GM18517 (cell line): ENCODE measurements around the gene ATXN2.

ENCODE experiments used
- ATAC-seq: cut with Tn5 transposase; IDR thresholded peaks from one replicate; pipeline ENCODE4 v1.9.1; 2021; ENCODE audit warnings: mild to moderate bottlenecking, moderate library complexity; ENCODE audit not compliant: unreplicated experiment

ATXN2 gene

DNA sequence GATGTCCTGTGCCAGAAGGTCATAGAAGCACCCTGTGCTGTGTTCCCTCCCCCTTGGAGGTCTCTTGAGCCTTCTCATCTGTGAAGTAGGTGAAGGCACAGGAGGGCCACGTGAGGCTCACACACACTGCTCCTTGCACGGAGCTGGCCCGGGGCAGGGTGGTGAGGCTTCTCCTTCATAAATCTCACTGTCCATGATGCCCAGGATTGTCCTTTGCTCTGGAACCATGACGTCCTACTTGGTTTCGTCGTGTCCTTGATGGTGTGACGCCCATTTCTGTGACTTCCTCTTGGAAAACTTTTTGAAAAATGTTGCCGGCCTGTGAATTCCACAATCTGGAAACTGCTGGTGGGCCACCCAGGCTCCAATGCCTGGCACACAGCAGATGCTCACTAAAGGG lies 159.0 kb downstream of the ATXN2 start:
- no peak for ATAC-seq

DNA sequence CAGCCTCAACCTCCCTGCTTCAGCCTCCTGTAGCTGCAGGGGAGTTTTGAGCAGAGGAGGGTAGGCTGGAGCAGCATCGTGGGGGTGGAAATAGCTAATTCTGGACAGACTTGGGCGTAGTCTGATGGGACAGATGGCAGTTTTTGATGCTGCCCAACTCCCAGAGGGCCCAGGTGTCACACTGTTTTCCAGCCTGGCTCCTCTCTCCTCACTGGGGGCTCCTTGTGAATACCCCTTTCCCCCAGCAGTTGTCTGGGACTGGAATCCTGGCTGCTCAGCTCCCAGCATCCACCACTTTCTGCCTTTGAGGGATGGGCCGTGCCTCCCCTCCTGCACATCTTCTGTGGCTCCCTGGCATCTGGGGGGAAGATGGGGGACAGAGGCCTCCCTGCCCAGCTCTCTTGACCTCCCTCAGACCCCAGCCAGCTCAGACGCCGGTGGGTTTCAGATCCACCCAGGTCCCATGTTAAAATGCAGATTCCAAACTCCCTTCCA lies 159.4 kb downstream of the ATXN2 start:
- ATAC-seq, result no peak

DNA sequence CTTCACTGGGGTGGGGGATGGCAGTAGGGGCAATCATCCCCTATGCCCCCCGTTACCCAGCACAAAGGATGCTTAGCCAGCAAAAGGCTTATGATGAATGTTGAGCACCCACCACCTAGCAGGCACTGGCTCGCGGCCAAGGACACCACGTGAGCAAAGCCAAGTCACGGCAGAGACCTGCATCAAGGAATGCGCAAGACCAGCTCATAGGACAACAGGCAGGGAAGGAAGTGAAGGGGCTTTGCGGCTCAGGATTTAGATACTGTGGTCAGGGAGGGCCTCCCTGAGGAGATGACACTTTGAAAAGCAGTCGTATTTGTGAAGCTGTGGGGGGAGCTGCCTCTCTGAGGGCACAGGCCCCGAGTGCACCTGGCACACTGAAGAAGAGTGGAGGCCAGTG lies 160.6 kb downstream of the ATXN2 start:
- no peak for ATAC-seq

DNA sequence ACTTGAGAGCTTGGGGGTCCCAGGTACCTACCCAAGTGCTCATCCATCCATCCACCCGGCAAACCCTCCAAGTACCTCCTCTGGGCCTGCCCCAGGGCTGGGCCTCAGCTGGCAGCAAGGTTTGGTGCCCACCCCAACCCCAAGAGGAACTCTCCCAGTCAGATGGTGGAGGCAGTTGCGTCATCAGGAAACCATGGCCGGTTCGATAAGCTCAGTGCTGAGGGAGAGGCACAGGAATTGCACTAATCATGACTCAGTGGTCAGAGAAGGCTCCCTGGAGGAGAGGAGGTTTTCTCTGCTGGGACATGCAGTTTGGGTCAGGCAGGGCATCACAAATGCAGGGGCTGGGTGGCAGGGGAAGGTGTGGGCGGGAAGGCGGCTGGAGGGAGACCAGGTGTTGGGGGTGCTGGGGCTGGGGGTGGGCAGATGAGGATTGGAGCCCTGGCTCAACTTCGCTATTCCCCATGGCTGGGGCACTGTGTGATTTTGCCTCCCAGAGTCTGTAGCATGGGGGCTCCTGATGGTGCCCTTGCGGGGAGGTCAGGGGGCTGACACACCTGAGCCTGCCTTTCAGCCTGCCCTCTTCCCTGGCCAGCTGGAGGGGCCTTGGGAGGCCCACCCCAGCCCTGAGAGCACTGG lies 161.2 kb downstream of the ATXN2 start:
- ATAC-seq, result no peak

- no peak for ATAC-seq
These were observed 162.3 kb downstream of the ATXN2 start for GRCh38 chr12:111436811-111437210.

- no peak for ATAC-seq
These were observed 162.8 kb downstream of the ATXN2 start for GRCh38 chr12:111436266-111436665.

DNA sequence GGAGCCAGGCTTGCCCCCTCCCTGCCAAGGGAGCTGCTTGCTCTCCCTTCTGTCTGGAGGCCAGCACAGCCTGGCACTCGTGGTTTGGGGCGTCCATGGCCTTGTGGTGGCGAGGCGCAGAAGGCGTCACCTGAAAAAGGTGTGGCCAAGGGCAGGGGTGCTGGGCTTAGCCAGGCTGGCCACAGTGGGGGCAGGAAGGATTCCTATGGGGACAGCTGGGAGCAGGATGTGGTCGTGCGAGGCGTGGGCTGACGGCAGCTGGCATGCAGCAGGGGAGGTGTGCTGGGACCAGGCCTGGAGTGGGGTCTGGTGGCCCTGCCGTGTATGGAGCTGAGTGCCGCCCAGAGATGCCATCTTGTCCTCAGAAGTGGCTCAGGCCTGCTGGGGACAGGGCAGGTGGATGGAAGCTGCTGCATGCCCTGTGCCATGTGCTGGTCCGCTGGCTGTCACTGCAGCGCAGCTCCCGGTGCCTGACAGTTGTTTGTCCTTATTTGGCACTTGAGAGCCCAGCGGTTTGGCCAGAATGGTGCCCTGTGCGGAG lies 163.4 kb downstream of the ATXN2 start:
- ATAC-seq, result no peak

DNA sequence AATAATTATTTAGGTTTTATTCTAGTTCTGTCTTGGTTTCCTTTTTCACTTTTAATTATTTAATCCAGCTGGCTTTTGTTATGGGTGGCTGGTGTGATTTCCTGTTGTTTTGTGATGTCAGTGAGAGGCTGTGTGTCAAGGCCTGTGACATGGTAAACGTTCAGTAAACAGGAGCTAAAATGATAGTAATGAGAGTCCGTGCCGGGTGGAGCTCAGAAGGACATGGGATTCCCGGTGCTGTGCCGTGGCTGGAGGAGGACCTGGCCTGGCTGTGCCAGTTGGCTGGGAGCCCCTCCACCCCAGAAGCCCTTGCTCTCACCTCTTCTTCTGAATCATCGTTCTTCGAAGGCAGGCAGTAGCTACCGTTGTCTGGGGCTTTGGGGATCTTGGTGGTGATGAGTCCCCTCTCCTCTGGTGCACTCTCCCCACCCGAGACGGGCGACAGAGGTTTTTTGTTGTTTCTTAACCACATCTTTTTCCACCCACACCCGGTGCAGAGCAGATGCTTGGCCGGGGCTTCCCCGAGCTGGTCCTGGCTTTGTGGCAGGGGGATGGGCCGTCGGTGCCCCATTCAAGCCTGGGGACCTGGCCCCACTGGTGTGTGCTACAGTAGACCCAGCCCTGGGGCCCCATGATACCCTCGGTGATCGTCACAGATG lies 164.3 kb downstream of the ATXN2 start:
- peak; percentile 69 for ATAC-seq

- ATAC-seq, result no peak
These were observed 165.1 kb downstream of the ATXN2 start for GRCh38 chr12:111434049-111434448.

DNA sequence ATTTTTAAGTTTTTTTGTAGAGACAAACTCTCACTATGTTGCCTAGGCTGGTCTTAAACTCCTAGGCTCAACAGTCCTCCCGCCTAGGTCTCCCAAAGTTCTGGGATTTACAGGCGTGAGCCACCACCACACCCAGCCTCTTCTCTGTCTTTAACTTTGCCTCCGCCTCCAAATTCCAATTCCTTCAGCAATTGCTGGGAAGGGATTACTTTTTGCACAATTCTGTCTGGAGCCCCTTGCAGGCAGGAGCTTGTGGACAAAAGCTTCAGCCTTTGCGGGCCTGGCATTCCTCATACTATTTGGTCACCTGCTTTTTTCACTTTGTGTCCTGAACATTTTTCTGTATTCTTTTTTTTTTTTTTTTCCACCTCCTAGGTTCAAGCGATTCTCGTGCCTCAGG lies 167.3 kb downstream of the ATXN2 start:
- no peak for ATAC-seq

DNA sequence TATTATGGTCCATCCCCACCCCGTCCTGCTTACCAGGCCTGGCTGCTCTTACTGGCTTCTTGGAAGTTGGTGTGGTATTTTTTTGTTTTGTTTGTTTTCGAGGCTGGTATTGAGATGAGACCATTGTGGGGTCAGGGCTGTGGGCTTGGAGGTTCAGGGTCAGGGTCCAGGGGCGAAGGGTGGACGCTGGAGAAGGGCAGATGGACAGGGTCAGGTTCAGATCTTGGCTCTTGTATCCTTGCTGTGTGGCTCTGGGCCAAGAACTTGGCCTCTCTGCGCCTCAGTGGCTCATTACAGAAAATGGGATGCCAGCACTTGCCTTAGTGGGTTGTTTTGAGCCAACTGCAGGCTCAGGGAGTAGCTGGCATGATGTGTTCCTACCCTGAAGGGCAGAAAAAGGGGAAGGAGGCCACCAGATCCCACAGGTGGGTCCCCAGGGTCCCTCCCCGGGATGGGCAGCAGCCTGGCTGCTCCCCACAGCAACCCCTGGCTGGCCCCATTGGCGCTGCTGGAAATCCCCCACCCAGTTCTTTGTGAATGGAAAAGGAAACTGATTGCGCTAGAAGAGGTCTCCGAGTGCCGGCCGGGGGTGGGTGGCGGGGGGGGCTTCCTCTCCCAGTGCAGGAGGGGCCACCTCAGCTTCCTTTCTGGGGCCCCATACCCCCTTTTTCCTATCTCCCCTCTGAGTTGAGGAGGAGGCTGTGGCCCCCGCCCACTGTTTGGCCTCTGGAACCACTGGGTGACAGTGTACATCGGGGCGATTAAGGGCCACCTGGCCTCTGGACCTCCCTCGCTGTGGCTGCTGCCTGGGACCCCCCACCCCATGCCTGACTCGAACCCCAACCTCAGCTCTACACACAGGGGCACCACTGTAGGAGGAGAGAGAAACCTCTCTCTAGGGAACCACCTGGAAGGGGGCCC lies 168.4 kb downstream of the ATXN2 start:
- no peak for ATAC-seq

DNA sequence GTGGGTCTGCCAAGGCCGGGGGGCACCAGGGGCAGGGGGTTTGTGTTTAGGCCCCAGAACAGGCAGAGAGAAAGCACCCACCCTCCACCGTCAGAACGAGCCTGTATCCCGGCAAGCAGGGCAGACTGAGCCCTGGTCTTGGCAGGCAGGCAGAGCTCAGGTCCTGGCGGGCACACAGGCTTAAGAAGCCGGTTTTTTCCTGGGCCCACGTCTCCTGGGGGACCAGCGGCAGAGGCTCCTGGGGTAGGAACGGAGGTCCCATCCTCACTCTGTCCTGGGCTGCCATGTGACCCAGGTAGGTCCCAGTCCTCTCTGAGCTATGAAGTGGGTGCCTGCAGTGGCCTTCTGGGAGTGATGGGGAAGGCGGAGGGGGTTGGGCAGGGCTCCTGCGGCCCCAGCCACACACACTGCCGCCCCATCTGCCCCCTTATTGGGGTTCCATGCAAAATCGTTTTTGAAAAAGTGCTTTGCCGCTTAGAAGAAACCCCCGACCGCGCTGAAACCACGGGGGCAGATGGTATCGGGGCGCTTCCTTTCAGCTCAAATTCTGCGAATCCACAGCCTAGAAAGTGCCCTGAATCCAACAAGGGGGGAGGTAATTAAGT lies 169.2 kb downstream of the ATXN2 start:
- ATAC-seq, result no peak

DNA sequence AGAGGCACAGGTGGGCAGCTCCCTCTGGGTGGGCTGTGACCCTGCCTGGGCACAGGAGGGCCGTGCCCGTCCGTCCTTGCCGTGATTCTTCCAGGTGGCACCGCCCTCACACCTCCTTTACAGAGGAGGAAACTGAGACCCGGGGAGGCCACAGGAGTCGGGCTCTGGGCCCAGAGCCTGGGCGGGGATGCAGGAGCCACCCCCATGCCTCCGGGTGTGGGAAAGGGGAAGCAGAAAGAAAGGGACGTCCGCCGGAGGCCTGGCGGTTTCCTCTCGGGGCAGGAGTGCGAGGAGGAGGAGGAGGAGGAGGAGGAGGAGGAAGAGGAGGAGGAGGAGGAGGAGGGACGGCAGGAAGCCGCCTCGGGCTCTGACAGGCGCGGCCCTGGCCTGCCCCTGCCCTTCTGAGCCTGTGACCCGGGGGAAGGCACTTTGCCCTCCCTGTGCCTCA lies 170.4 kb downstream of the ATXN2 start:
- ATAC-seq, result no peak

- no peak for ATAC-seq
These were observed 170.9 kb downstream of the ATXN2 start for GRCh38 chr12:111428081-111428727.

DNA sequence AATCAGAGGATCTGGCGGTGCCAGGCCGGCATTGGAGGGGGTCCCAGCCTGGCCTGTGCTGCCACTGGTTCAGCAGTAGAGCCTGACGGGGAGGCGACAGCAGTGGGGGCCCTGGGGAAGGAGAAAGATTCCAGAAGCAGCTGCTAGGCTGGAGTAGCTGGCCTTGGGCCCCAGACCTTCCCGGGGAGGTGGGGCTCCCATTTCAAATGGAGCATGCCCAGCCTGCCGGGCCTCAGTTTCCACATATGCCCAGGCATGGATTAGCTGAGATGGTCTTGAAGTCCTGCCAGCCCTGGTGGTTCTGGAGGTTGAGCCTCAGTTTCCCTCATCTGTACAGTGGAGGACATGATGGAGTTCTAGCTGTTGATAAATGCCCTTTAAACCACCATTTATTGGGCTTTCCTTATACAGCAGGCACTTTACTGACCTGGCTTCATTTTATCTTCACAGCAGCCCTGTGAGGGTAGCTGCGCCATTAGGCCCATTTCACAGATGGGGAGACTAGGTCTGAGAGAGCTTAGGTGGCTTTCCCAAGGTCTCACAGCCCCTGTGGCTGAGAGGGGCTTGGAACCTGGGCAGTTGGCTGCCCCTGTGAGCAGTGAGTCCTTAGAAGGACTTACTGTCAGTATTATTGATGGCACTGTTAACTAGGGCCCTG lies 171.6 kb downstream of the ATXN2 start:
- ATAC-seq, result no peak

- no peak for ATAC-seq
These were observed 172.6 kb downstream of the ATXN2 start for GRCh38 chr12:111426344-111427185.

DNA sequence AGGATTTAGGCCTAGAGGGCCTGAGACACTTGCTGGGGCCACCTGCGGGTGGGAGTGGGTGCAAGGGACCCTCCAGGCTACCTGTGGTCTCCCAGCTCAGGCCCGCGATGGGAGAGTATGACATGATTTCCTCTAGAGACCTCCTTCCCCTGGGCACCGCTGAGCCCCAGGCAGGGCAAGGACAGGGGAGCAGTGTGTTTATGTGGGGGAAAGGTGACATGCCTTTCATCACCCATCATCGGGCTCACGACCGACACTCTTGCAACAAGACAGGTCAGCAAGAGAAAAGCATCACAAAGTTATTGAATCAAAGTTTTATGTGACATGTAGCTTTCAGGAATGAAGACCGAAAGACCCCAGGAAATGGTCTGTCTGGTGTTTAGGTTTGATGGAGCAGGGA lies 173.5 kb downstream of the ATXN2 start:
- no peak for ATAC-seq

DNA sequence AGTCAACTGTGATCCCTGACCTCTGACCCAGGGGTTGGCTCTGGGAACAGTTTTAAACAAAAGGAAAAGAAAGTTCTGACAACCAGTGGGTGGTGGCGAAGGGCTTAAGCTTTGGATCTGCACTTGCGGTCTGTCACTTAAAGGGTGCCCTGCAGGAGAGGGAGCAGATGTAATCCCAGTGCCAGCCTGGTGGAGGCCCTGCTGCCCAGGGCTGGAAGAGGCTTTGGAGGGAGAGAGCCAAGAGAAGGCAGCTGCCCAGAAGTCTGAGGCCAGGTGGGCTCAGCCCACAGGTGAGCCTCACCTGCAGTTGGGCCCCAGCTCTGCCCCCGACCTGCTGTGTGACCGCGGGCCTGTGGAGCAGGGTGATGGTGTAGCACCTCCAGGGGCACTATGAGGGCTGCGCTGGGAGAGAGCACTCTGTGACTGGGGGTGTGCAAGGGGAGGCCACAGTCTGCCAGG lies 174.3 kb downstream of the ATXN2 start:
- ATAC-seq, result no peak
